ENCODE data around the gene FSTL4.

DNA sequence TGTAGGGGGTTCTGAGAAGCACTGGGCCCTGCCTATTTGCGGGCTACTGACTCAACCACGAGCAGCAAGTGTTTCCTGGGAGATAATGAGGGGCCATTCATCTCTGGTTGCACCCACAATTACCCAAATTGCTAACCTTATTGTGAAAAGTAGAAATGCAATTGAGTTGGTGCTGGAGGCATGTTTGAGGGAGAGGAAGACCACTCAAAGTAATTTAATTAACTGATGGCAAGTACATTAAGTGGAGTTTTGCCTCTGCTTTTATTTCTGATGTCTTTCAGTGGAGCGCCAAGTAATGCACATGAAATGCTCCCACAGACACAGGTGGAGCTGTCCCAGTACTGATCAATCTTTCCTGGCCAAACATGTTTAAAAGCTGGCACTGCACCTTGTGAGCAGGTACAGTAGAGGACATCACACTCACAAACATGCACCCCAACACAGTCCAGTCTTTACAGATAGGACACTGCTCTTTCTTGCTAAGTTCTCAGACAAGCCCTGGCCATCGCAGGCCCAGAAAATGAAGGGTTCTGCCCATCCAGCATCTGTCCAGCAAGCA, 365.1 kb downstream of the FSTL4 start:
- TF ChIP-seq, protein P1, sequence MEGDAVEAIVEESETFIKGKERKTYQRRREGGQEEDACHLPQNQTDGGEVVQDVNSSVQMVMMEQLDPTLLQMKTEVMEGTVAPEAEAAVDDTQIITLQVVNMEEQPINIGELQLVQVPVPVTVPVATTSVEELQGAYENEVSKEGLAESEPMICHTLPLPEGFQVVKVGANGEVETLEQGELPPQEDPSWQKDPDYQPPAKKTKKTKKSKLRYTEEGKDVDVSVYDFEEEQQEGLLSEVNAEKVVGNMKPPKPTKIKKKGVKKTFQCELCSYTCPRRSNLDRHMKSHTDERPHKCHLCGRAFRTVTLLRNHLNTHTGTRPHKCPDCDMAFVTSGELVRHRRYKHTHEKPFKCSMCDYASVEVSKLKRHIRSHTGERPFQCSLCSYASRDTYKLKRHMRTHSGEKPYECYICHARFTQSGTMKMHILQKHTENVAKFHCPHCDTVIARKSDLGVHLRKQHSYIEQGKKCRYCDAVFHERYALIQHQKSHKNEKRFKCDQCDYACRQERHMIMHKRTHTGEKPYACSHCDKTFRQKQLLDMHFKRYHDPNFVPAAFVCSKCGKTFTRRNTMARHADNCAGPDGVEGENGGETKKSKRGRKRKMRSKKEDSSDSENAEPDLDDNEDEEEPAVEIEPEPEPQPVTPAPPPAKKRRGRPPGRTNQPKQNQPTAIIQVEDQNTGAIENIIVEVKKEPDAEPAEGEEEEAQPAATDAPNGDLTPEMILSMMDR (IDR thresholded peaks at IDR 0.05) = no peak
- TF ChIP-seq POLR2AphosphoS5 (IDR thresholded peaks at IDR 0.05) = no peak
- no peak for TF ChIP-seq POLR2A (IDR thresholded peaks at IDR 0.05)

Data from transverse colon (tissue), 4 donors.